GM19467 (cell line): ENCODE measurements around the gene FGF19.

ENCODE experiments used
- ATAC-seq: cut with Tn5 transposase; IDR thresholded peaks from one replicate; pipeline ENCODE4 v1.9.1; 2021; ENCODE audit warnings: mild to moderate bottlenecking, moderate library complexity; ENCODE audit not compliant: unreplicated experiment

Gene FGF19

GRCh38 chr11:69674267-69674885 is 29.4 kb downstream of the FGF19 start:
- no peak for ATAC-seq

GRCh38 chr11:69671734-69672465 is 31.9 kb downstream of the FGF19 start:
- no peak for ATAC-seq

- ATAC-seq: no peak
Measured at GRCh38 chr11:69670158-69670845, 33.5 kb downstream of the FGF19 start.

GRCh38 chr11:69669486-69669885 is 34.3 kb downstream of the FGF19 start:
- ATAC-seq: no peak

GRCh38 chr11:69667619-69668604 is 35.9 kb downstream of the FGF19 start:
- no peak for ATAC-seq

GRCh38 chr11:69666752-69667536 is 36.9 kb downstream of the FGF19 start:
- no peak for ATAC-seq

GRCh38 chr11:69666261-69666660 is 37.6 kb downstream of the FGF19 start:
- ATAC-seq: no peak

- ATAC-seq: no peak
Measured at GRCh38 chr11:69665669-69666068, 38.2 kb downstream of the FGF19 start.

- no peak for ATAC-seq
Measured at GRCh38 chr11:69664901-69665300, 38.9 kb downstream of the FGF19 start.

GRCh38 chr11:69664103-69664775 is 39.6 kb downstream of the FGF19 start:
- ATAC-seq: no peak

- ATAC-seq: no peak
Measured at GRCh38 chr11:69663326-69663725, 40.5 kb downstream of the FGF19 start.

GRCh38 chr11:69662806-69663205 is 41.0 kb downstream of the FGF19 start:
- ATAC-seq: no peak

GRCh38 chr11:69662021-69662698 is 41.7 kb downstream of the FGF19 start:
- ATAC-seq: no peak

GRCh38 chr11:69661413-69661715 is 42.5 kb downstream of the FGF19 start:
- ATAC-seq: no peak

- no peak for ATAC-seq
Measured at GRCh38 chr11:69660001-69660500, 43.8 kb downstream of the FGF19 start.

GRCh38 chr11:69659591-69659990 is 44.2 kb downstream of the FGF19 start:
- no peak for ATAC-seq

- no peak for ATAC-seq
Measured at GRCh38 chr11:69658626-69659450, 45.0 kb downstream of the FGF19 start.
